NCI-H345 treated with DMSO at 0.1 percent for 48 hours (cell line): ENCODE data around the gene DXO.
"Not testable (repeated sequence)": the region's sequence is repeated elsewhere in the genome, so short reads cannot be mapped to it uniquely, and the experiment has no call there.

ENCODE experiments used
- DNase-seq: peaks from one replicate; lab custom pipeline; 2025; ENCODE audit not compliant: unreplicated experiment; lab: John Stamatoyannopoulos, UW

Gene DXO

GRCh38 chr6:31971993-31972708 lies at the start of gene DXO:
Gene DXO, minus strand, starts transcription at chr6:31972138. Its CDS starts 463 bp downstream, at chr6:31971675.
- peak; percentile 98 for DNase-seq

- DNase-seq = not testable (repeated sequence)
Observed at GRCh38 chr6:32014547-32014946, 42.6 kb upstream of the DXO start, which contains the start of gene C4B. Gene C4B, plus strand, starts transcription at chr6:32014795. Its CDS starts 51 bp downstream, at chr6:32014846.

GRCh38 chr6:32013738-32014137 lies 41.8 kb upstream of the DXO start:
- DNase-seq = not testable (repeated sequence)

- DNase-seq = not testable (repeated sequence)
Observed at GRCh38 chr6:32012941-32013617, 41.1 kb upstream of the DXO start.

GRCh38 chr6:32010856-32011530 lies 39.1 kb upstream of the DXO start:
- not testable (repeated sequence) for DNase-seq

- DNase-seq = not testable (repeated sequence)
Observed at GRCh38 chr6:32009537-32009936, 37.6 kb upstream of the DXO start.

- not testable (repeated sequence) for DNase-seq
Observed at GRCh38 chr6:32008616-32009015, 36.7 kb upstream of the DXO start.

GRCh38 chr6:32008037-32008436 lies 36.1 kb upstream of the DXO start:
- not testable (repeated sequence) for DNase-seq

GRCh38 chr6:32007086-32007485 lies 35.1 kb upstream of the DXO start:
- not testable (repeated sequence) for DNase-seq

GRCh38 chr6:32005991-32006529 lies 34.1 kb upstream of the DXO start:
- not testable (repeated sequence) for DNase-seq

- DNase-seq = not testable (repeated sequence)
Observed at GRCh38 chr6:32005538-32005880, 33.6 kb upstream of the DXO start.

- DNase-seq = peak; percentile 20
Observed at GRCh38 chr6:32004864-32005537, 33.1 kb upstream of the DXO start.

- DNase-seq = not testable (repeated sequence)
Observed at GRCh38 chr6:32004393-32004792, 32.5 kb upstream of the DXO start.

GRCh38 chr6:32003301-32003700 lies 31.4 kb upstream of the DXO start:
- not testable (repeated sequence) for DNase-seq

- DNase-seq = not testable (repeated sequence)
Observed at GRCh38 chr6:32002546-32003268, 30.8 kb upstream of the DXO start.

- not testable (repeated sequence) for DNase-seq
Observed at GRCh38 chr6:31996385-31996784, 24.4 kb upstream of the DXO start.

GRCh38 chr6:31994421-31994820 lies 22.5 kb upstream of the DXO start:
- DNase-seq = not testable (repeated sequence)

- not testable (repeated sequence) for DNase-seq
Observed at GRCh38 chr6:31989363-31989762, 17.4 kb upstream of the DXO start.

- DNase-seq = not testable (repeated sequence)
Observed at GRCh38 chr6:31981744-31982143, 9.8 kb upstream of the DXO start, which contains the start of gene C4A. Gene C4A, plus strand, starts transcription at chr6:31982057. Its CDS starts 51 bp downstream, at chr6:31982108.

GRCh38 chr6:31980998-31981397 lies 9.1 kb upstream of the DXO start:
- DNase-seq = not testable (repeated sequence)
